GM12874 (cell line): ENCODE data around the gene PDE1A.

ENCODE experiments used
- TF ChIP-seq, protein P1 (sequence below): IDR thresholded peaks from 2 replicates; pipeline ENCODE4 v1.5.1; 2011; ENCODE audit warnings: low read depth, mild to moderate bottlenecking, control low read depth, low read length, moderate library complexity; ENCODE audit not compliant: insufficient read depth

The PDE1A gene

DNA sequence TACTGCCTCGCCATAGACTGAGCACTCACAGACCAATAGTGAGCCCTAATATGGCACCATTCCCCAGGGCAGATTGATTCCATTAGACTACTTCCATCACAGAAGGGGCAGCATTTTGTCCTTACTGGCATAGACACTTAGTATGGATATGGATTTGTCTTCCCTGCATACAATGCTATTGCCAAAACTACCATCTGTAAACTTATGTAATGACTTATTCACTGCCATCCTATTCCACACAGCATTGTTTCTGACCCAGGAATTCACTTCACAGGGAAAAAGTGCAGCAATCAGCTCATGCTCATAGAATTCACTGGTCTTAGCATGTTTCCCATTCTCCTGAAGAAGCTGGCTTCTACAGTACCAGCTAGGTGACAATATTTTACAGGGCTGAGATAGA is 262.1 kb downstream of the PDE1A start:
- TF ChIP-seq, protein P1, sequence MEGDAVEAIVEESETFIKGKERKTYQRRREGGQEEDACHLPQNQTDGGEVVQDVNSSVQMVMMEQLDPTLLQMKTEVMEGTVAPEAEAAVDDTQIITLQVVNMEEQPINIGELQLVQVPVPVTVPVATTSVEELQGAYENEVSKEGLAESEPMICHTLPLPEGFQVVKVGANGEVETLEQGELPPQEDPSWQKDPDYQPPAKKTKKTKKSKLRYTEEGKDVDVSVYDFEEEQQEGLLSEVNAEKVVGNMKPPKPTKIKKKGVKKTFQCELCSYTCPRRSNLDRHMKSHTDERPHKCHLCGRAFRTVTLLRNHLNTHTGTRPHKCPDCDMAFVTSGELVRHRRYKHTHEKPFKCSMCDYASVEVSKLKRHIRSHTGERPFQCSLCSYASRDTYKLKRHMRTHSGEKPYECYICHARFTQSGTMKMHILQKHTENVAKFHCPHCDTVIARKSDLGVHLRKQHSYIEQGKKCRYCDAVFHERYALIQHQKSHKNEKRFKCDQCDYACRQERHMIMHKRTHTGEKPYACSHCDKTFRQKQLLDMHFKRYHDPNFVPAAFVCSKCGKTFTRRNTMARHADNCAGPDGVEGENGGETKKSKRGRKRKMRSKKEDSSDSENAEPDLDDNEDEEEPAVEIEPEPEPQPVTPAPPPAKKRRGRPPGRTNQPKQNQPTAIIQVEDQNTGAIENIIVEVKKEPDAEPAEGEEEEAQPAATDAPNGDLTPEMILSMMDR, result no peak

- TF ChIP-seq, protein P1, result no peak
These were observed 263.0 kb downstream of the PDE1A start for GRCh38 chr2:182163878-182164277.

DNA sequence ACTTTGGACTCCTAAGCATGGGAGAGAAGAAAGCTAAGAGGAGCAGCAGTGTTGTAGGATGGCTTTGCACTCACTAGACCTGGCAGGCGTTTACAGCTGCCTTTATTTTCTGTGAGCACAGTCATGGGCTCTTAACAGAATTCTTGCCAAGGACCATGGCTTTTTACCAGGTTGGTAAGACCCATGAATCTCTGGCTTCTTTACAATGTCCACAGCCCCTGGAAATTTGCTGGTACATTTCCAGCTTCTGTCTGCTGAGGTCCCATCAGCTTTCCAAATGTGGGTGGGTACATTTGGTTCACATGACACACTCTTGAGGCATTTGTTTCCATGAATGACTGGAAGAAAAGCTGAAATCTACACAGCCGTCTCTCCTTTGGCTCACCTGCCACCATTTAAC is 278.5 kb downstream of the PDE1A start:
- TF ChIP-seq, protein P1, result no peak

DNA sequence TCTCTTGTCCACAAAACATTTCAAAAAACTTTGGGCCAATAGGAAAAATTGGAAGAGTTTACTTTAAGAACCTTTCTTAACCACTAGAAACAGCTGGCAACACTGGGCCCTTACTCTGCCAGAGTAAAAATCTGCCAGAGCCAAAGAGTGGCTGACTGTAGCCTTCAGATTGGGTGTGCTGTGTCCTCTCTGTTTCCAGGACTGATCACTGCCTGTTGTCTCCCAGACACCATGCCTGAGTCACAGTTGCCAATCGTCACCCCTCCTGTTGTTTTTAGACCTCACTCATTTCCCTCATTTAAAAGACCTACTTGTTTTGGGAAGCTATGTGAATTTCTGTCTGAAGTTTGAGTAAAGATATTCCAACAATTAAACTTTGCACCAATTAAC is 282.1 kb downstream of the PDE1A start:
- TF ChIP-seq, protein P1, result no peak

DNA sequence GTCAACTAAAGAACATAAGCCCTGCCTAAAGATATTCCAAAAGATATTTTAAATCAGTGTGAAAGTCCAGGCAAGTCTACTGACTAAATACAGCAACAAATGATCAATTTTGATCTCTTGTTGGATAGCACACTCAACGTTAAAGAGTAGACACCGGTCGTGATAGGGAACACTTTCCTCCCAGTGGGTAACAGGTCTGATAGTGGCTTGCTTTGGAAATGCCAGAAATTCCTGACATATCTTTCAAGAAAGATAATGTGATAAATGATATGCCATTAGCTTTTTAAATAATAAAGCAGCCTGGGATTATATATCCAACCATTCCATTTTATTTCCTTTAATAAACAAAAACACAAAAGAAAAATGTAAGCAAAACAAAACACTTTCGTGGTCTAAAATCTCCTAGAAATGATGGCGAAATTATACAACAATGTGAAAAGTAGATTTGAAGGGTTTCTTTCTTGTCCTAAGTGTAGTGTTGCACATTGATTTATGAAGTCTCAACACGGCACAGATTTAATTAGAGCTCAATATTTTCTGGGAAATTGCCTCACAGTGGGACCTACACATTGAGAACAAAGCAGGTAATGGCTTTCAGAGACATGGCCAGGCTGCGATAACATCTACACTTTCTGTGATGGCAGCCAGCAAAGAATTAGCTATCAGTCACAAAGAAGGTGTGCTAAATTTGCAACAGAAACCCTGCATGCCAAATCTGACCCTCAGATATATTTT is 282.6 kb downstream of the PDE1A start:
- TF ChIP-seq, protein P1, result no peak

DNA sequence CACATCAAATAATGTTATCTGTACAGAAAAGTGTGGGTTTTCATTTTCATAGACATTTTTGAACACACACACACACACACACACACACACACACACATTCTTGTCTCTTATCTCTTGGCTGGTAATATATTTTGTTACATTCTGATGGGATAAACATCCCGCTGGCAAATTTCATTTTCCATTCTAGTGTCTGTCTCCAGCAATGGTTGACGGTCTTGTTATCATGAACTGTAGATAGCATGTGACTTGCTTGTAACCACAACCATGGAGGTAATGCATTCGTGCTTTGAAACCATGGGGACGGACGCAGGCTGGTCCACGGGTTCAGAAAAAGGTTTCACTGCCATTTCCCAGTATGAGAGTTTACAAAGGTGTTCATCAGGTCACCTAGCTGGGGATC is 284.8 kb downstream of the PDE1A start:
- TF ChIP-seq, protein P1, result no peak

DNA sequence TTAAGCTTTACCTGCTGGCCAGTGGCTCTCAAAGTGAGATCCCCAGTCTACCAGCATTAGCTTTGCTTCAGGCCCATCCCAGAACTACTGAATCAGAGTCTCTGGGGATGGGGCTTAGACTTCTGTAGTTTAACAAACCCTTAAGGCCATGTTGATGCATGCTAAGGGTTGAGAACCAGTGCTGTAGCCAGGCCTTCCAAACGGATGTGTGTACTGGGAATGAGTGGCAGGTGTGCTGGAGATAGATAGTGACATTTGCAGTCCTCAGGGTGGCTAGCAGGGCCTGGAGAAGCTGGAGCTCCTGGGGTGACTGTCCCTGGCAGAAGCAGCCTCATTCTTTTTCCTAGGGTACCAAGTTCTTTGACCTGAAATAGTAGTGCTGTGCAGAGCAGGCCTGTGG is 292.6 kb downstream of the PDE1A start:
- TF ChIP-seq, protein P1, result no peak
